Type B pancreatic cell (in vitro differentiated cells): Measurements from ENCODE around the gene DNAJC15. TPM values are rescaled to one million over a fixed set of nuclear protein-coding genes. Genes with fewer than 3 reads are reported as not detected.

ENCODE experiments used
- DNase-seq: peaks from one replicate; pipeline ENCODE4 v3.0.0; 2021; ENCODE audit warnings: mixed read lengths; ENCODE audit not compliant: unreplicated experiment; ENCODE audit errors: extremely low spot score
- H3K27ac Mint-ChIP-seq: 2 replicates; pipeline ENCODE4 v1.8.0; 2021; ENCODE audit warnings: mild to moderate bottlenecking, mixed read lengths
- H3K27me3 Mint-ChIP-seq: 2 replicates; pipeline ENCODE4 v1.8.0; 2021; ENCODE audit warnings: mixed read lengths
- H3K36me3 Mint-ChIP-seq: 2 replicates; pipeline ENCODE4 v1.8.0; 2021; ENCODE audit warnings: mixed read lengths
- H3K4me1 Mint-ChIP-seq: one replicate; pipeline ENCODE4 v1.8.0; 2021; ENCODE audit warnings: mixed read lengths; ENCODE audit not compliant: unreplicated experiment
- H3K4me3 Mint-ChIP-seq: 2 replicates; pipeline ENCODE4 v1.8.0; 2021; ENCODE audit warnings: mild to moderate bottlenecking, mixed read lengths
- H3K9me3 Mint-ChIP-seq: 2 replicates; pipeline ENCODE4 v1.8.0; 2021; ENCODE audit warnings: mixed read lengths
- CTCF ChIP-seq: fragments of 200-600 bp; sonication (generic); conservative IDR thresholded peaks from 2 replicates; pipeline ENCODE4 v1.5.0; 2021; ENCODE audit warnings: antibody characterized with exemption, mild to moderate bottlenecking
- total RNA-seq: library from RNA; stranded (reverse); gene quantifications from 2 replicates; pipeline ENCODE4 v1.2.1, GENCODE V29; 2021; ENCODE audit warnings: low replicate concordance

The DNAJC15 gene
- total RNA-seq, 1 donor from 2014 or later, result 19.7 TPM

- no peak overlapping the region for H3K27ac Mint-ChIP-seq
Observed at GRCh38 chr13:43077461-43077860, 54.1 kb downstream of the DNAJC15 start.

DNA sequence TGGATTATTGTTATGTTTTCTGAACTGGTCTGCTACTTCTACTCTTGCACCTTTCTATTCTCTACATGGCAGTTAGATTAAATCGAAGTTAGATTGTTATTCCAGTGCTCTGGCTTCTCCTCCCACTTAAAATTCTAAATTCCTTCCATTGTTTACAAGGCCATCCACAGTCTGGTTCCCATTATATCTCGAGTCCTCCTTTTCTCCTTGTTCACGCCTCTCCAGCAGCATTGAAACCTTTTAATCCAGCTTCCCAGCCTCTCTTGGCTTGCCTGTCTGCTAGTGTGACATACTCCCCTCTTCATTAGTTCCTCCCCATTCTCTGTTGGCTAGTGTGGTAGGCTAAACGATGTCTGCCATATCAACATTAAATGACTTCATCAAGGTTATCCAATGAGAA is 54.5 kb downstream of the DNAJC15 start:
- TF ChIP-seq CTCF, result no peak
- H3K4me3 Mint-ChIP-seq, result no peak overlapping the region
- H3K9me3 Mint-ChIP-seq, result peaks cover 7% of the 10 kb centered on the region
- peaks cover 36% of the 10 kb centered on the region for H3K36me3 Mint-ChIP-seq
- H3K4me1 Mint-ChIP-seq, result peaks cover 21% of the 10 kb centered on the region
- no peak overlapping the region for H3K27ac Mint-ChIP-seq
- no peak for DNase-seq
- no peaks in the 10 kb centered on the region for H3K27me3 Mint-ChIP-seq

More at GRCh38 chr13:43077461-43077860, 54.1 kb downstream of the DNAJC15 start:
- no peaks in the 10 kb centered on the region for H3K27me3 Mint-ChIP-seq
- peaks cover 7% of the 10 kb centered on the region for H3K9me3 Mint-ChIP-seq
- H3K4me1 Mint-ChIP-seq, result peaks cover 21% of the 10 kb centered on the region
- H3K36me3 Mint-ChIP-seq, result peaks cover 40% of the 10 kb centered on the region
- no peak for DNase-seq
- no peak overlapping the region for H3K4me3 Mint-ChIP-seq
- no peak for TF ChIP-seq CTCF

DNA sequence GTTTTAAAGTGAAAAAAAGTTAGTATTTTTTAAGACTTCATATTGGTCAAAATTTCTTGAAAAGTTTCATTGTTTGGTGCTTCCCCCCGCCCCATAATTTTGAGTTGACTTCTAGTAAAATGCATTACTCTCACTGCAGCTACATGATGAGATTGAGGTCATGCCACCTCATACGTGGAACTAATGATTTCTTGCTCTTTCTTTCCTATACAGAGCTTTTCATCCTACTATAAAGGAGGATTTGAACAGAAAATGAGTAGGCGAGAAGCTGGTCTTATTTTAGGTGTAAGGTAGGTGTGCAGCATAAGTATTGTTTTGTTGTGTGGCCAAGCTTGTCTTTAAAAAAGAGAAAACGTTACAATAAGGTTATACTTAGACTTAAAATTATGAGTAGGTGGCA is 55.0 kb downstream of the DNAJC15 start:
- peaks cover 7% of the 10 kb centered on the region for H3K9me3 Mint-ChIP-seq
- H3K4me3 Mint-ChIP-seq, result no peak overlapping the region
- no peak overlapping the region for H3K27ac Mint-ChIP-seq
- H3K27me3 Mint-ChIP-seq, result no peaks in the 10 kb centered on the region
- no peak for TF ChIP-seq CTCF
- DNase-seq, result no peak
- H3K4me1 Mint-ChIP-seq, result peaks cover 21% of the 10 kb centered on the region
- peaks cover 31% of the 10 kb centered on the region for H3K36me3 Mint-ChIP-seq

- no peak overlapping the region for H3K27ac Mint-ChIP-seq
- H3K4me1 Mint-ChIP-seq, result peaks cover 21% of the 10 kb centered on the region
- no peak overlapping the region for H3K4me3 Mint-ChIP-seq
- no peak for DNase-seq
- H3K9me3 Mint-ChIP-seq, result peaks cover 7% of the 10 kb centered on the region
- no peaks in the 10 kb centered on the region for H3K27me3 Mint-ChIP-seq
- TF ChIP-seq CTCF, result no peak
- peaks cover 29% of the 10 kb centered on the region for H3K36me3 Mint-ChIP-seq
Observed at GRCh38 chr13:43079392-43079931, 56.1 kb downstream of the DNAJC15 start.

- Mint-ChIP-seq H3K27me3 (no peaks in the 10 kb centered on the region), H3K4me3 (no peak overlapping the region), H3K36me3 (peaks cover 27% of the 10 kb centered on the region), H3K9me3 (peaks cover 7% of the 10 kb centered on the region), H3K4me1 (peaks cover 17% of the 10 kb centered on the region), H3K27ac (no peak overlapping the region)
- TF ChIP-seq CTCF, result no peak
- no peak for DNase-seq
Observed at GRCh38 chr13:43080199-43080598, 56.8 kb downstream of the DNAJC15 start.

- Mint-ChIP-seq H3K36me3 (peaks cover 32% of the 10 kb centered on the region), H3K27ac (no peak overlapping the region), H3K4me3 (no peak overlapping the region), H3K27me3 (no peaks in the 10 kb centered on the region), H3K9me3 (peaks cover 7% of the 10 kb centered on the region), H3K4me1 (peaks cover 24% of the 10 kb centered on the region)
- no peak for DNase-seq
- TF ChIP-seq CTCF, result no peak
Observed at GRCh38 chr13:43081866-43082265, 58.5 kb downstream of the DNAJC15 start.
